ES-I3 (cell line): ENCODE data around the gene SMIM31.

ENCODE experiments used
- H3K36me3 ChIP-seq: 2 replicates; pipeline ENCODE4 v1.6.1; 2013; ENCODE audit warnings: mild to moderate bottlenecking, low read length, control low read depth, moderate library complexity; ENCODE audit not compliant: insufficient read depth
- H3K4me1 ChIP-seq: 2 replicates; pipeline ENCODE4 v1.6.1; 2013; ENCODE audit warnings: mild to moderate bottlenecking, control low read depth, low read length; ENCODE audit not compliant: insufficient read depth
- H3K9ac ChIP-seq: 2 replicates; pipeline ENCODE4 v1.6.1; 2013; ENCODE audit warnings: low read depth, mild to moderate bottlenecking, low read length, moderate library complexity
- H3K9me3 ChIP-seq: 2 replicates; pipeline ENCODE4 v1.6.1; 2013; ENCODE audit warnings: mild to moderate bottlenecking, low read length, moderate library complexity; ENCODE audit not compliant: control insufficient read depth, insufficient read depth

Gene SMIM31

GRCh38 chr4:164807611-164808010 is 53.7 kb downstream of the SMIM31 start:
- H3K4me1 ChIP-seq = peaks cover 12% of the 10 kb centered on the region
- H3K9ac ChIP-seq = no peak overlapping the region
- H3K9me3 ChIP-seq = no peaks in the 10 kb centered on the region
- no peaks in the 10 kb centered on the region for H3K36me3 ChIP-seq

- Histone ChIP-seq H3K4me1 (peaks cover 26% of the 10 kb centered on the region), H3K9ac (no peak overlapping the region), H3K36me3 (no peaks in the 10 kb centered on the region), H3K9me3 (no peaks in the 10 kb centered on the region)
Observed at GRCh38 chr4:164813554-164813953, 59.6 kb downstream of the SMIM31 start.

- Histone ChIP-seq H3K9ac (no peak overlapping the region), H3K9me3 (no peaks in the 10 kb centered on the region), H3K4me1 (peaks cover 36% of the 10 kb centered on the region), H3K36me3 (no peaks in the 10 kb centered on the region)
Observed at GRCh38 chr4:164815711-164816110, 61.8 kb downstream of the SMIM31 start.

GRCh38 chr4:164819366-164819765 is 65.4 kb downstream of the SMIM31 start:
- Histone ChIP-seq H3K9ac (no peak overlapping the region), H3K36me3 (no peaks in the 10 kb centered on the region), H3K4me1 (peaks cover 42% of the 10 kb centered on the region), H3K9me3 (no peaks in the 10 kb centered on the region)

GRCh38 chr4:164821711-164822110 is 67.8 kb downstream of the SMIM31 start:
- Histone ChIP-seq H3K4me1 (peaks cover 27% of the 10 kb centered on the region), H3K9me3 (no peaks in the 10 kb centered on the region), H3K36me3 (no peaks in the 10 kb centered on the region), H3K9ac (no peak overlapping the region)

GRCh38 chr4:164824581-164824980 is 70.7 kb downstream of the SMIM31 start:
- no peaks in the 10 kb centered on the region for H3K9me3 ChIP-seq
- no peaks in the 10 kb centered on the region for H3K36me3 ChIP-seq
- H3K4me1 ChIP-seq = peaks cover 35% of the 10 kb centered on the region
- no peak overlapping the region for H3K9ac ChIP-seq

DNA sequence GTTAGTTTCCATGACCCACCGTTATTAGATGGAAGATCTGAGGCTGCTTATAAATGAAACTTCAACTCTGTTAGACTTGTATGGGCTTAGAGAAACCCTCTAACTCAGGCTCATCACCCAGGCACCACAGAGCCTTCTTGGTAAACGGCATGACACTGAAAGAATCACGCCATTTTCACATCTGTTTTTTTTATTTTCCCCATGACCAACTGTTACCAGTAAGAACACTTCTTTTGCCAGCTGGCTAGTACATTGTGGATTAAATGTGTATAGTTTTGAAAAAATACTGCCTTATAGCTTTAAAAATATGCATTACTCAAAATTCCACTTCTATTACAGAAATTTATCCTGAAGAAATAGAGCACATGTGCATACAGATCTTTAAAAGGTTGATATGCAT is 75.0 kb downstream of the SMIM31 start:
- Histone ChIP-seq H3K9ac (no peak overlapping the region), H3K4me1 (peaks cover 8% of the 10 kb centered on the region; the same call in 1 of the 2 replicates), H3K36me3 (no peaks in the 10 kb centered on the region), H3K9me3 (no peaks in the 10 kb centered on the region)

GRCh38 chr4:164846566-164846965 is 92.6 kb downstream of the SMIM31 start:
- Histone ChIP-seq H3K36me3 (no peaks in the 10 kb centered on the region), H3K9ac (no peak overlapping the region), H3K4me1 (0 out of 2 replicates have a peak, but pooled peaks cover 3% of the 10 kb centered on the region), H3K9me3 (no peaks in the 10 kb centered on the region)

GRCh38 chr4:164847016-164847415 is 93.1 kb downstream of the SMIM31 start:
- Histone ChIP-seq H3K9ac (no peak overlapping the region), H3K4me1 (0 out of 2 replicates have a peak, but pooled peaks cover 3% of the 10 kb centered on the region), H3K36me3 (no peaks in the 10 kb centered on the region), H3K9me3 (no peaks in the 10 kb centered on the region)

GRCh38 chr4:164847967-164848649 is 94.2 kb downstream of the SMIM31 start:
- no peak overlapping the region for H3K9ac ChIP-seq
- H3K9me3 ChIP-seq = no peaks in the 10 kb centered on the region
- no peaks in the 10 kb centered on the region for H3K36me3 ChIP-seq
- 0 out of 2 replicates have a peak, but pooled peaks cover 3% of the 10 kb centered on the region for H3K4me1 ChIP-seq
